ENCODE measurements around the gene ANKH.

DNA sequence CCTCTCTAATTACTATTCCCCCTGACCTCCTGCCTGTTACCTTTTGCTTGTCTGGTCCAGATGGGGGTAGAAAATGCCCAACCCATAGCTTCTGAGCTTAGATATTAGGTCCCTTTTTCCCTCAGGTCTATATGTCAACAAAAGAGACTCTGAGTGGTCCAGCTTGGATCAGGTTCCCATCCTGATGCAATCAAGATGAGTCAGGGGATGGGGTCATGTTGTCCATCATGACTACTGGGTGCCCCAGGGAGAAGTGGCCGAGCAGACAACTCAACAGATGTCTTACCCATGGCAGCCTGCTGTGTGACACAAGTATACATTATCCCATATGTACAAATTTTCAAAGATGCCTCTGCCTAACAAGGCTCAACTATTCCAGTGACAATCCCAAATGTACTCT lies 9.1 kb upstream of the ANKH start:
- TF ChIP-seq, protein P1, sequence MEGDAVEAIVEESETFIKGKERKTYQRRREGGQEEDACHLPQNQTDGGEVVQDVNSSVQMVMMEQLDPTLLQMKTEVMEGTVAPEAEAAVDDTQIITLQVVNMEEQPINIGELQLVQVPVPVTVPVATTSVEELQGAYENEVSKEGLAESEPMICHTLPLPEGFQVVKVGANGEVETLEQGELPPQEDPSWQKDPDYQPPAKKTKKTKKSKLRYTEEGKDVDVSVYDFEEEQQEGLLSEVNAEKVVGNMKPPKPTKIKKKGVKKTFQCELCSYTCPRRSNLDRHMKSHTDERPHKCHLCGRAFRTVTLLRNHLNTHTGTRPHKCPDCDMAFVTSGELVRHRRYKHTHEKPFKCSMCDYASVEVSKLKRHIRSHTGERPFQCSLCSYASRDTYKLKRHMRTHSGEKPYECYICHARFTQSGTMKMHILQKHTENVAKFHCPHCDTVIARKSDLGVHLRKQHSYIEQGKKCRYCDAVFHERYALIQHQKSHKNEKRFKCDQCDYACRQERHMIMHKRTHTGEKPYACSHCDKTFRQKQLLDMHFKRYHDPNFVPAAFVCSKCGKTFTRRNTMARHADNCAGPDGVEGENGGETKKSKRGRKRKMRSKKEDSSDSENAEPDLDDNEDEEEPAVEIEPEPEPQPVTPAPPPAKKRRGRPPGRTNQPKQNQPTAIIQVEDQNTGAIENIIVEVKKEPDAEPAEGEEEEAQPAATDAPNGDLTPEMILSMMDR (conservative IDR thresholded peaks at IDR 0.05; ENCODE audit: low read depth, low read length): no peak
- TF ChIP-seq EZH2 (IDR thresholded peaks at IDR 0.05; ENCODE audit: borderline replicate concordance, low read depth, low read length, poor library complexity, severe bottlenecking): no peak
